Dedifferentiated amniotic fluid mesenchymal stem cell (primary cell): ENCODE data around the gene IL11.

Source experiments
- DNase-seq: peaks from one replicate; pipeline ENCODE4 v3.0.0-alpha.2; 2016; ENCODE audit errors: extremely low spot score

The IL11 gene

GRCh38 chr19:55391191-55391670 lies 21.0 kb upstream of the IL11 start:
- DNase-seq = no peak

- no peak for DNase-seq
These were observed 20.2 kb upstream of the IL11 start for GRCh38 chr19:55390461-55390880.

GRCh38 chr19:55389386-55390317 lies 19.4 kb upstream of the IL11 start:
- no peak for DNase-seq

GRCh38 chr19:55387736-55388497 lies 17.7 kb upstream of the IL11 start:
- no peak for DNase-seq

GRCh38 chr19:55386493-55386971 lies 16.3 kb upstream of the IL11 start:
- no peak for DNase-seq

- peak; percentile 99 for DNase-seq
These were observed 15.6 kb upstream of the IL11 start, which contains the start of gene RPL28 for GRCh38 chr19:55385724-55386492. TSS of gene RPL28 (plus strand) at chr19:55385932. CDS start at chr19:55386358, 426 bp downstream.

- DNase-seq = peak; percentile 97
These were observed 14.9 kb upstream of the IL11 start for GRCh38 chr19:55384920-55385723.

- DNase-seq = no peak
These were observed 14.1 kb upstream of the IL11 start, which contains the start of gene TMEM238 for GRCh38 chr19:55384131-55384919. TSS of gene TMEM238 (minus strand) at chr19:55384292. CDS start at chr19:55384259, 33 bp downstream.

- DNase-seq = peak; percentile 27
These were observed 13.2 kb upstream of the IL11 start for GRCh38 chr19:55383279-55384130.

- DNase-seq = no peak
These were observed 12.3 kb upstream of the IL11 start for GRCh38 chr19:55382522-55383054.

GRCh38 chr19:55382013-55382412 lies 11.8 kb upstream of the IL11 start:
- DNase-seq = no peak

- no peak for DNase-seq
These were observed 8.9 kb upstream of the IL11 start for GRCh38 chr19:55379174-55379573.

- no peak for DNase-seq
These were observed 7.3 kb upstream of the IL11 start for GRCh38 chr19:55377356-55378131.

GRCh38 chr19:55376241-55376933 lies 6.1 kb upstream of the IL11 start, which contains the start of gene TMEM190:
TSS of gene TMEM190 (plus strand) at chr19:55376826. CDS start at chr19:55376854, 28 bp downstream.
- no peak for DNase-seq

- no peak for DNase-seq
These were observed 3.9 kb upstream of the IL11 start for GRCh38 chr19:55373993-55374757.

- DNase-seq = no peak
These were observed 3.2 kb upstream of the IL11 start for GRCh38 chr19:55373306-55373992.
